Renal pelvis (tissue), 4 donors: ENCODE data around the gene ARID3C. TPM values are rescaled to one million over a fixed set of nuclear protein-coding genes. Genes with fewer than 3 reads are reported as not detected.

ENCODE experiments used
- DNase-seq: peaks from one replicate; pipeline ENCODE4 v3.0.0-alpha.2; 2013
- polyA plus RNA-seq, 3 donors: library from polyadenylated mRNA; unstranded; fragments of 120-200 nt; gene quantifications; one replicate each; pipeline ENCODE4 v1.2.1, GENCODE V29; 2013; ENCODE audit not compliant: insufficient read length in 3 of 3

Gene ARID3C
- polyA plus RNA-seq, 3 donors, result 0.14 to 0.27 (median 0.16) TPM

DNA sequence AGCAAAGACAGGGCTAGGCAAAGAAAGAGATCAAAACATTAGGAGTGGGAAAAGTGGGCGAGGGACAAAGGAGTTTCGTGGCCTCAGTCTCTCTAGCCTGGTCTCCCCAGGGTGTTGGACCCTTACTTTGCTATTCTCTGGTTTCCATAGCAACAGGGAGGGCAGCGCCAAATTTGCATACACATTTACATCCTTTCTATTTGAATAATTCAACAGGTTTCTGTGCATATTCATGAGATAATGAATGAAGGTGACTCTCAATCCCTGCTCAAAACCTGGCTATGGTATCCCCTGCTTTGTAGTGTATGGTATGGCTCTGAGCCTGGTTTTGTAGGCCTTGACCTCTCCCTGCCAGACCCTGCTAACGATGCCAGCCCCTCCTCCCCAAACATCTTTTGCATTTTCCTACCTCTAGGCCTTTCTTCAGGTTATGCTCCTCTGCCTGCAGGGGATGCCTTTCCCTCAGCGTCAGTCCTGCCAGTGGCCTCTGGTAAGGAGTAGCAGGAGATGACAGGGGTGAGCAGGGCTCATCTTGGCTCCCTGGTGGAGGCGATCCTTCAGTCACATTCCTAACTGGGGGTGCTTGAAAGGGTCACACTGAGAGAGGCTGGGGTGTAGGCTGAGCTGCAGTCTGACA, 26.8 kb downstream of the ARID3C start:
- DNase-seq, result no peak

DNA sequence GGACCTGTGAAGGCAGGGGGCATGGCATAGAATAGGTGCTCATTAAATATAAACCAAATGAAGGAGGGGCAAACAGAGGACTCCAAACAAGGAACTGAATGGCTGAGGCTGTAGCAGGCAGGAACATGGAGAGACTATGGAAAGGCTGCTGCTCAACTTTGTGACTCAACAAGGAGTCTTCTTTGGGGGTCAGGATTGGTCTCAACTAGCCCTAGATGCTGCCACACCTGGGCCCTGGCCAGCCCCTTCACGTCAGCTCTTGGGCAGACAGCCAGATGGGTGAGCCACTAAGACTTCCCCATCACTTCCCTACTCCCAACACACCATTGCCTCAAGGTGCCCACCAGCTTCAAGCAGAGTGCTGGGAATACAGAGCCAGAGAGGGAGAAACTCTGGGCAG, 28.0 kb downstream of the ARID3C start:
- DNase-seq, result no peak

- no peak for DNase-seq
These were observed 29.3 kb downstream of the ARID3C start for GRCh38 chr9:34599546-34599945.

GRCh38 chr9:34594177-34594576, 34.7 kb downstream of the ARID3C start:
- no peak for DNase-seq

DNA sequence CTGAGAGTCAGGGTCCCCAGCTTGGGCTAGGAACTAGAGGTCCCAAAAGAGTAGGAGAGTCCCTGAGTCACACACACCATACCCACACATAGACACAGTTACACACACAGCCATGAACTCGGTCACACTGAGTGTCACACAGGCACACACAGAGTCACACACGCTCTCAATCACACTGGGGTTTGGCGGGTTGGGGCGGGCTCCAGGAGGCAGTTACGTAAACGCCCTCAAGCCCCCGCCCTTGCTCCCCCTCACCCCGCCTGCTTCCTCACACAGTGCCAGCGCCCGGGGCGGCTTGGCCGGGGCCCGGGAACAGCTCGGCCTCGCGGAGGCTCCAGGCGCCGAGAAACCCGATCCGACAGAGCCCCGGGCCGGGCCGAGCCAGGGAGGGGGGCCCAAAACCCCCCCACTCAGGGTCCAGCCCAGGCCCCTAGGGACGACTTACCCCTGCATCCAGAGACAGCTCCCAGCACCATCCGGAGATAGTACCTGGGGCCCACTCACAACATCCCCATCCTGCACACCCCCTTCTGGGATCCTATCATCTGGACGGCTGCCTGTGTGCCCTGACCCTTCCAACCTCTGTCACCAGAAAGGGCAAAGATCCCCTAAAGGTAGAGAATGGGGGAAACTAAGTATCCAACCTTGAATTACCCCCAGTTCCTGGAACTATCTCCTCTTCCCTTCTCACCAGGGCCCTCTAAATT, 35.8 kb downstream of the ARID3C start:
- no peak for DNase-seq

DNA sequence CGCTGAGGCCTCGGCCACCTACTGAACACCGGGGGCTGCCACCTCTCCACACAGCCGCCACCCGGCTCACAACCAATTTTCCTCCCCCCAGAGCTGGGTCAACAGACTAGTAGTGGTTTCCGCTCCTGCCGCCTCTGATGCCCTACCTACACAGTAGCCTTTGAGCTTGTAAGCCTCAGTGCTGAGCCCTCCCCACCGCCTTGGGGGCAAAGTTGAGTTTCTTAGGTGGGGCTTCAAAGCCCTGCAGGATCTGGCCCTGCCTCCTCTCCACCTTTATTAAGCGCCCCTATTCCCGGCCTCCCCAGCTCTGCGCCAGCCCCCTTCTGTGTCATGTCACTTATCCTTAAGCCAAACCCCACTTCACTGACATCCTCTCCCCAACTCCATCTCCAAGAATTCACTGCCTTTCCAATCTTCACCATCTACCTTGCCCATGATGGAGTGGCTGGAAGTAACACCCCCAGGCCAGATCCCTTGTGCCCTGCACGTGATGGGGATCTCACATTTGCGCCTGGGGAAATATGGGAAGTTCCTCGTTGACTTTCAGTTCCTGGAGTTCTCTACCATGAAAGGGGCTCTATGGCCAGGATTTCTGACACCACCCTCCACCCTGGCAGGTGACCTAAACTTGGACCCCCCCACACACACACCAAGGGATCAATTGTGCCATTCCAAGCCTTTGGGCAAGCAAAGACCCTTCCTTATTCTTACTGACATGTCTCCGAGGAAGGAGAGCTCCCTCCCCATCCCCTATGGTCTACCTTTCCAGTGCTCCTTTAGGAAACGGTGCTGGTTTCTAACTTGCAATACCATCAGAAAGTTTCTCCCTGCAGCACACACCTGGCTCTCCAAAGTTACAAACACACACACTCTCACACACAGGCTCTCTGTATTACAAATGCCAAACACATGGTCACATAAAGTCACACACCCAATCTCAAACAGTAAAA, 36.7 kb downstream of the ARID3C start:
- DNase-seq, result no peak

GRCh38 chr9:34591248-34591916, 37.5 kb downstream of the ARID3C start:
- DNase-seq, result no peak

- DNase-seq, result no peak
These were observed 38.3 kb downstream of the ARID3C start for GRCh38 chr9:34590381-34591247.

DNA sequence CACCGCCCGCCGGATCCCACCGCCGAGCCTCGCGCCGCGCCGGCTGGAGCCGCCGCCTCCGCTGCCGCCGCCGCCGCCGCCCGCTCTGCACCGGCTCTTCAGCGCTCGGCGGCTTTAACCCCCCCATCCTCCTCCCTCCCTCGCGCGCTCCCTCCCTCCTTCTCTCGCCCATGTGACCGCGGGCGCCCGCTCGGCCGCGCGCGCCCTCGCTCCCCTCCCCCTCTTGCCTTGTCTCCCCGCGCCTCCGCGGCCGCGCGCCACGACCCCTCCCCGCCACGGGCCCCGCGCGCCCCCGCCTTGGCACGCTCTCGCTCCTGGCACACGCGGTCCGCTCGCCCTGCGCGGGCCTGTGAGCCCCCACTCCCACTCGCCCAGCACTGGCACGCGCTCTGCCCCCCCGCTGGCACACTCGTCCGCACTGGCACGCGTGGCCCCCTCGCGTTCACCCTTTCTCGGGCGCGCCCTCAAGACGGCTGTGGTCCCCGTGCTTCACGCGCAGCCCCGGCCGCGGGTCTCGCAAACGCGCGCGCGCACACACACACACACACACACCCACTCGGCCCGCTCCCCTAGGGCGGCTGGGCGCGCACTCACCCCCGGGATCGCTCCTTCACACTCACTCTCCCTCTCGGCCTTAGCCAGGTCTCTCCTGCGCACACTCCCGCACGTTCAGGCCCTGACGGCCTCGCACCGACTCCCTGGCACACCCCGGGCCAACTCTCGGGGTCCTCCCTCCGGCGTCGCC, 39.1 kb downstream of the ARID3C start, which contains the start of gene CNTFR:
Gene CNTFR, minus strand, starts transcription at position 89 of the 745 bp plus-strand sequence. CDS start 20,743 bp downstream, outside the sequence.
- no peak for DNase-seq

- no peak for DNase-seq
These were observed 39.9 kb downstream of the ARID3C start for GRCh38 chr9:34588671-34589635.

GRCh38 chr9:34587271-34587670, 41.6 kb downstream of the ARID3C start:
- DNase-seq, result no peak

DNA sequence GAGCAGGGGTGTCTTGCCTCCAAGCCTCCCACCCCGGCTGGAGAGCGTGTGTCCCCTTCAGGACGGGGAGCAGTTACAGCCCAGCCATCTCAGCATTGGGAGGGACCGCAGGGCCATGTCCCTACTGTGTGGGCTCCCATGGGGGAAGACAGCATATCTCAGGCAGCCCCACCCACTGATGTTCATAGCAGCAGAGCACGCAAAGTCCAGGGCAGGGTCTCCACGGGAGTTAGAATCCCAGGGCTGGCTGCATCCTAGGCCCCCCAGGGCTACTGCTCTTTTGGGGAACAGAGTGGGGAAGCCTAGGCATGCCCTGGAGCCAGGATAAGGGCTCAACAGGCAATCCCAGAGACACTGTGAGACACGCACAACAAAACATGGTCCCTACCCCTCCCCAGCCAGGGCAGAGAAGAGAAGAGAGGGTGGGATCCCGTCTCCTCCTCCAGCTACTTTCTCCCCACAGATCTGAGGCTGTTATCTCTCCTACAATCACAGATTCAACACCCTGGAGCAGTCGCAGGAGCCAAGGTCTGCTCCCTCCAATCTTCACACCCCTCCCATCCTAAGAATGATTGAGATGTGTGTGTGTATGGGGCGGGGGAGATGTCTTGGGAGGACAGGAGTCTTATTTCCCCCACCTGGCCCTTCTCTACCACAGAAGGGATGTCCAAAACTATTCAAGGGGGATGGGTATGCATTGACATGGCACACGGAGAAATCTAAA, 42.8 kb downstream of the ARID3C start:
- no peak for DNase-seq

GRCh38 chr9:34584970-34585369, 43.9 kb downstream of the ARID3C start:
- no peak for DNase-seq

DNA sequence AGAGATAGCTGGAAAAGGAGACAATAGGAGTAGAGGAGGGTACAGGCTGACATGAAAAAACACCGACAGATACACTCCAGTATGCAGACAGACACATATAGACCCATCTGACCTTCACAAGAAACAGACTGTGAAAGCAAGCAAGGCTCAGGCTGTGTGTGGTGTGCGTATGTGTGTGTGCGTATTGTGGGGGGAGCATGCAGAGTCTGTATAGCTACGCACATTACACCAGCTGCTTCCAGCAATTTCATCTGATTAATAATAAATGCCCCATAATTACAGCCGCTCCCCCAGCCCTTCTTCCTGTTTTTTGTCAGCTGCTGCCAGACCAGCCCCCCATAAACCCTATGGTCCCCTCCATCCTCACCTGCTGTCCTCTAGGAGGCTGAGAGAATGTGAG, 46.1 kb downstream of the ARID3C start:
- DNase-seq, result no peak

GRCh38 chr9:34581318-34581717, 47.5 kb downstream of the ARID3C start:
- DNase-seq, result no peak

- no peak for DNase-seq
These were observed 48.5 kb downstream of the ARID3C start for GRCh38 chr9:34580358-34580757.

- DNase-seq, result no peak
These were observed 49.1 kb downstream of the ARID3C start for GRCh38 chr9:34579808-34580163.

GRCh38 chr9:34579104-34579807, 49.6 kb downstream of the ARID3C start:
- DNase-seq, result no peak
